GM12892 (cell line): ENCODE measurements around the gene TANGO2.

Source experiments
- POLR2A ChIP-seq: IDR thresholded peaks from 2 replicates; pipeline ENCODE4 v1.6.1; 2011; ENCODE audit warnings: low read depth, low read length, control low read depth
- POLR2AphosphoS5 ChIP-seq: IDR thresholded peaks from 2 replicates; pipeline ENCODE4 v1.6.1; 2011; ENCODE audit warnings: low read depth, low read length, control low read depth

DNA sequence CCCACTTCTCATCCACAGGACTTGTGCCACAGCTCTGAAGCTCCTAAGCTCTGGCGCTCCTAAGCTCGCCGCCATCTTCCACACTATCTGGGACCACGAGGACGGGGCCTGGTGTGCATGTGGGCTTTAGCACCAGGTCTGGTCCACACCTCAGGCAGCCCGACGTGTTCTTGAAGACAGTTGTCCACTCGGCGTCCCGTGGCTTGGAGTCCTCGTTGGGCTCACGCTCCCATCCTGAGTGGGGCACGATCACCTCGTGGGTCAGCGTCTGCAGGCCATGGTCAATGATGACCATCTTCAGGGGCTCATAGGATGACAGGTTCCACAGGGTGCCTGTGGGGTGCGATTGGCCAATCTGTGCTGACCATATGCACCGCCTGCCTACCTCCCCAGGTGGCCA, 42.2 kb upstream of the TANGO2 start:
- TF ChIP-seq POLR2AphosphoS5: no peak
- TF ChIP-seq POLR2A: no peak
